ENCODE data around the gene MDGA2. TPM values are rescaled to one million over a fixed set of nuclear protein-coding genes. Genes with fewer than 3 reads are reported as not detected.

The MDGA2 gene
- total and polyA plus RNA-seq, 2 of the 4 experiments (the other 2 are of a cell fraction): 0.02 TPM; not detected in 1

DNA sequence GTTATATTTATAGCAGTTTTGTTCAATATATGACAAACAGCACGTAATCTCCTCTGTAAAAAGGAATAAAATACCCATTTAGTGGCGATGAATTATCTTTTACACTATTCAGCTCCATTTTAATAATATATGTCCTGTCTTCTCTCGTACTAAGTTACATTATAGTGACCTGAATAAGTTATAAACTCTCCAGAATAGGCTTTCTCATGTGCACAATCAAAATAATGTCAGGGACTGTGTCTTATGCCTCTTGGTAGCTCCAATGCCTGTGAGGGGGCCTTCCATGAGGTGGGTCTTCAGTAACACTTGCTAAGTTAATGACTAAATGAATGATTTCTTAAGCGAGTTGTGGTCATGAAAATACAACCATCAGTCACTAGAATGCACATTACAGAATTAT lies 150.9 kb downstream of the MDGA2 start:
- Histone ChIP-seq H3K56ac (ENCODE audit: extremely low read depth, insufficient read depth, low read length) (no peak overlapping the region), H3K9me1 (ENCODE audit: insufficient read depth, low read length) (no peaks in the 10 kb centered on the region), H3K9ac (ENCODE audit: low read depth, low read length) (no peak overlapping the region), H3K36me3 (ENCODE audit: control insufficient read depth, insufficient read depth, low read length) (no peaks in the 10 kb centered on the region), H3K4ac (ENCODE audit: low read depth, low read length) (no peak overlapping the region), H4K5ac (ENCODE audit: low read depth, low read length) (no peak overlapping the region), H2BK20ac (ENCODE audit: low read depth, low read length) (no peak overlapping the region), H3K27ac (ENCODE audit: insufficient read depth, low read length) (no peak overlapping the region), H2BK5ac (ENCODE audit: low read depth, low read length, poor library complexity, severe bottlenecking) (no peak overlapping the region), H2AK5ac (ENCODE audit: low read depth, low read length) (no peak overlapping the region), H2AK9ac (replicated peaks; ENCODE audit: low read depth, low read length, poor library complexity) (no peak overlapping the region), H4K91ac (ENCODE audit: insufficient read depth, low read depth, low read length) (no peak overlapping the region), H2AFZ (replicated peaks; ENCODE audit: low read length, poor library complexity) (no peak overlapping the region), H2BK120ac (ENCODE audit: low read depth, low read length) (no peak overlapping the region), H3K27me3 (ENCODE audit: control insufficient read depth, insufficient read depth, low read length) (no peaks in the 10 kb centered on the region), H3K4me1 (ENCODE audit: control insufficient read depth, insufficient read depth, low read length) (no peaks in the 10 kb centered on the region), H3K14ac (replicated peaks; ENCODE audit: low read depth, low read length) (no peak overlapping the region), H3K18ac (ENCODE audit: low read depth, low read length) (no peak overlapping the region), H3K79me1 (ENCODE audit: low read depth in 1 of 2, low read length in 2 of 2) (no peaks in the 10 kb centered on the region), H3K23ac (ENCODE audit: low read depth, low read length) (no peak overlapping the region), H4K20me1 (ENCODE audit: insufficient read depth, low read length) (no peaks in the 10 kb centered on the region), H3K9me3 (ENCODE audit: control insufficient read depth, insufficient read depth, low read length) (peaks cover 4% of the 10 kb centered on the region), H4K8ac (ENCODE audit: low read depth in 2 of 2, low read length in 2 of 2) (no peak overlapping the region), H2BK15ac (ENCODE audit: low read depth, low read length) (no peak overlapping the region), H3K4me2 (ENCODE audit: low read depth, low read length) (no peak overlapping the region), H3K4me3 (ENCODE audit: insufficient read depth, low read depth, low read length) (no peak overlapping the region)
- BruUV-seq (replicated peaks): no TSS peak
- in situ Hi-C loops (cut with MboI; ENCODE audit: low sequenced_read_pairs): no loop called here
- no peak for TF ChIP-seq MAZ (IDR thresholded peaks at IDR 0.05; ENCODE audit: borderline replicate concordance, low read depth, low read length)
- TF ChIP-seq RFX5 (IDR thresholded peaks at IDR 0.05; ENCODE audit: low read depth, low read length): no peak
- no peak for TF ChIP-seq SMC3 (IDR thresholded peaks at IDR 0.05; ENCODE audit: low read depth, low read length)
- TF ChIP-seq RCOR1 (IDR thresholded peaks at IDR 0.05; ENCODE audit: insufficient replicate concordance, low read length): no peak
- no peak for TF ChIP-seq NFE2L2 (IDR thresholded peaks at IDR 0.05; ENCODE audit: low read depth, low read length)
- TF ChIP-seq FOS (IDR thresholded peaks at IDR 0.05; ENCODE audit: low read depth, low read length): no peak
- no peak for TF ChIP-seq MXI1 (IDR thresholded peaks at IDR 0.05; ENCODE audit: borderline replicate concordance, low read depth, low read length)
- DNase-seq (no peak), ATAC-seq (ENCODE audit: low read depth) (no peak)
- intact Hi-C loops (cut with micrococcal nuclease): no loop called here
- ChIA-PET POLR2A (ENCODE audit: unreplicated experiment) (no interaction called here), CTCF (no interaction called here)
- dilution Hi-C loops (cut with HindIII; ENCODE audit: low sequenced_read_pairs, unreplicated experiment): no loop called here
- WGBS, 2 experiments (ENCODE audit: extremely low coverage in 2 of 2, insufficient read length in 1 of 2): no CpG with 5 or more reads among the region's 4 CpGs

Measured in IMR-90 (cell line).